Bone marrow (tissue), 2 donors: ENCODE data around the gene LOXL1.

Source experiments
- DNase-seq, 2 donors: peaks; one replicate each; lab custom pipeline; 2025; lab: John Stamatoyannopoulos, UW

Gene LOXL1

DNA sequence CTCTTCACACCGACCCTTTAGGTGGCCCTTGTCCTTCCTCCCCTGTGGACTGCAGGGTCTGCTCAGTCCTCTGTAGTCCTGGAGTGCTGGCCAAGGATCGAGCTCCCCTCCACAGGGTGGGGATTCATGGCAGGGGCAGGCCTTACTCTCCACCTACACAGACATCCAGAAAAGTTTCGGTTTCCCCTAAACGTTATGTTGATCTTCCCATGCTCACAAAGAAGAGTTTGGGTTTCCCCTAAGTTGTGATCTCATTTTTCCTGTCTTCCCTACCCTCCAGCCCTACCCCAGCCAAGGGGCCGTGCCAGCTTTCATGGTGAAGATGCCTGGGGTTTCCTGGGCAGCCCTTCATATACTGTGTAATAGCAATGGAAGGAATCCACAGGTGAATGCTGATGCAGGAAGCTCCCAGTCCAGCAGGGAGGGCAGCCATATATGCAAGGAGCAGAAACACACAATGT lies 55.5 kb downstream of the LOXL1 start:
- DNase-seq: no peak

DNA sequence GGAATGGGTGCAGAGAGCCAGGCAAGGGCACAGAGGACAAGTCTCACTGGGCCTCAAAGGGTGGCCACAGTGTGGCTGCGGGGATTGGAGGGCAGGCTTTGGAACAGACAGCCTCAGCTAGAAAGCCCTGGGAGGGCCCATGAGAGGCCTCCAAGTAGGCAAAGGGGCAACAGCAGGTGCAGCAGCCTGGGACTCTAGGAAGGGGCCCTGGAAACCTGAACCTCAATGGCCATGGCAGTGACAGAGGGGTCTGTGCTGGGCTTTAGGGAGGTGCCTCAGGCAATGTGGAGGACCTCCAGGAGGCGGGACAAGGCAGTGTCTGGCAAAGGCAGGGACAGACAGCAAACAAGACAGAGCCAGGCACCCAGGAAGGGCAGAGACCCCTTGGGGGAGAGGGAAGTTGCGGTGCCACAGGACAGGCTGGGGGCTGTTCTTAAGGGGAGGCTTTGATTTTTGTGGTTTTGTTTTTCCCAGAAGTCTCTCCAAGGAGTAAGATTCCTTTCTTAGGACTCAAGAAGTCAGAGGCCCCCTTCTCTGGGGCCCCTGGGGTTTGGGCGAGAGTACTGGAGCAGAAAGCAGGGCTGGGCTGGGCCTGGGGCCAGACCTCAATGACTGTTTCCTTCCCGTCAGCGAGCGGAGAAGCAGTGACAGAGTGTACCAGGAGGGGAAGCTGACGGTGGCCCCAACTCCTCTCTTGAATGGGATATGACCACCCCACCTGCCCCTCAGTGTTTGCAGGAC lies 56.1 kb downstream of the LOXL1 start:
- DNase-seq: peak; percentile 18 to 79

DNA sequence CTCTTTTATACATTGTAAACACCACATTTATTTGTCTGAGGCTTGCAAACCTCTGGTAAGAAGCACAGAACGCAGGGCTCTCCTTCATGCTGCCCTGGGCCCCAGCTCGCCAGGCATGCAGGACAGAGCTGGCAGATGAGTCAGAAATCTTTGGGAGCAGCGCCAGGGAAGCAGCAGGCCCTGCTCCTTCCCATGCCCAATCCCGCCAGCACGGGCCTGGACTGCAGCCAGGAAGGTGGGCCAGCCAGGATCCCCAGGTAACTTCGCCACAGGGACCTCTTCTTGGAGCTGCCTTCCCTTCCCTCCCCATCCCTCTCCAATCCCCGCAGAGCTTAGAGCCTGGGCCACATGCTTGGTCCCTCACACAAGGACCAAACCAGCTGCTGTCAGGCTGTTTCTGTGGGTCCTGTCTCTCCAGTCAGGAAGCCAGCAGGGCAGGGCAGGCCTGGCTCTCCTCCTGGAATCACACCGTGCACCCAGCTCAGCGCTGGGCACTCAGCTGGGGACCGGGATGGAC lies 57.0 kb downstream of the LOXL1 start:
- DNase-seq: no peak

DNA sequence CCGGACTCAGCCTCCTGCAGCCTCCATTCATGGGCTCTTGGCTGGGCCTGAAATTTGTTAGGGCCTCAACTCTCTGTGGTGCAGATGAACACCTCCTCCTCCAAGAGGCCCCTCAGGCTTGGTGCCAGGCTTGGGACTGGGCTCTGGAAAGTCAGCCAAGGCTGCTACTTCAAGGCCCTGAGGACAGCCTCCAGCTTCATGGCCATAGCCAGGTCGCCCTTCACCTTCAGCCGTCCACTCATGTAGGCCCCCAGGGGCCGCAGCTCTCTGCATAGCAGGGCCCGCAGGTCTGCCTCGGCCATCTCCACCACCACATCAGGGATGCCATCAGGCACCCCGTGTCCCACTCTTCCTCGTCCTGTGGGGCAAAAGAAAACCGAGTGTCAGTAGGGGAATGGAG lies 57.5 kb downstream of the LOXL1 start:
- DNase-seq: no peak

DNA sequence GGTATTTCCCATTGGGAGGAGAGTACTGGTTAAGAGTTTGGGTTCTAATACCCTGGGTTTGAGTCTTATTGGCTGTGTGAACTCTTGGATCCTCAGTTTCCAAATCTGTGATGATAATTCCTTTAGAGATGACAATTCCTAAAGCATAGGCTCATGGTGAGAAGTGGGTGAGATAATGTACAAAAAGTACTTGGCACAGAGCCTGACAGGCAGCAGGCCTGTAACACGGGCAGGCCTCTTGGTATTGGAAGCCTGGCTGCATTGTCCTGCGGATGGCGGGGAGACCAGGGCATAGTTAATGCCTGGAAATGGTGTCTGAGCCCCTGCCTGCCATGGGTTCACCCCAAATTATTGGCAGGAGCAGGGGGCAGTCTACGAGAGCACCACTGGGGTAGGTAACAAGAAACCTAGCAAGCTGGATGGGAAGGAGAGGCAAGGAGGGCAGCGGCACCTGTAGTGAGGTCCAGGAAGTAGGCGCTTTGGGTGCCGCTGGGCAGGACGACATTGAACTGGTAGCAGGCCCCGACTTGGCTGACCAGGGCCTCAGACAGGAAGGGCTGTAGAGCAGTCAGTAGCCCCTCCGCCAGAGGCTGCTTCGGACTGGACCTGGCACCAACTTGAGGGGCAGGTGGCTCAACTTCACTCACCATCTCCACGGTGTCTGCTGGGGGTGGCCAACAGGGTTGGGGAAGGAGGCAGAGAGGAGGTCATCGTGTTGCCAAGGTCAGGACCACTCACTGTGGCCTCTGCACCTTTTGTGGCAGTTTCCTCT lies 58.1 kb downstream of the LOXL1 start:
- DNase-seq: no peak

DNA sequence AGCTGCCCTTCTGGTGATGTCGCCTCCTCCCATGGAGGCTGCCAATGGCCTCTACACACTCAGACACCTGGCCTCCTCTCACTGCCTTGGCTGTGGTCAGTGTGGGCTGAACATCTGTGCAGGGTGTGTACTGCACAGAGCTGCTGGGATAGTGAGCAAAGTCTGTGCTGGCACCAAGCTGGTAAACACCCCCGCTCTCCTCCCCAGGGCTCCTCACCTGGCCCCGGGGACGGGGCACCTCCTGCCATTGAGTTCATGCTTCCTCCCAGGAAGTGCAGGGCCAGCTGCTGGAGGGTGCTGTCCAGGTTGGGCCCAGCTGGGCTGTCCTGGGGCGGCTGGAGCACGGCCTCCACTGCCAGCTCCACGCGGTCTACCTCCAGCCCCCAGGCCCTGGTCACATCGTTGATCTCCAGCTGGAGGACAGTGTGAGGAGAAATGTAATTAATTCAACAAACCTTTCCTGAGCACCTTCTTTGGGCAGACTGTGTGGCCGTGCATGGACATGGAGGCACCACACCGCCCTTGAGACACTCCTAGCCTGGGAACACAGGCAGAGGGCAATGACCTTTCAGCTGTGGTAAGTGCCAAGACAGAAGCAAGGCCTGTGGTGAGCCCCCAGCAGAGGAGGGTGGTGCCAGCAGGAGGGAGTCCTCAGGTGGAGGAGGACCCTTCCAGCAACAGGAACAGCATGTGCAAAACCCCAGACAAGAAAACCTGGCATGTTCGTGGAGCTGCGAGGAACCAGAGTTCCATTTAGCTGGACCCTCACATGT lies 59.0 kb downstream of the LOXL1 start:
- DNase-seq: no peak

DNA sequence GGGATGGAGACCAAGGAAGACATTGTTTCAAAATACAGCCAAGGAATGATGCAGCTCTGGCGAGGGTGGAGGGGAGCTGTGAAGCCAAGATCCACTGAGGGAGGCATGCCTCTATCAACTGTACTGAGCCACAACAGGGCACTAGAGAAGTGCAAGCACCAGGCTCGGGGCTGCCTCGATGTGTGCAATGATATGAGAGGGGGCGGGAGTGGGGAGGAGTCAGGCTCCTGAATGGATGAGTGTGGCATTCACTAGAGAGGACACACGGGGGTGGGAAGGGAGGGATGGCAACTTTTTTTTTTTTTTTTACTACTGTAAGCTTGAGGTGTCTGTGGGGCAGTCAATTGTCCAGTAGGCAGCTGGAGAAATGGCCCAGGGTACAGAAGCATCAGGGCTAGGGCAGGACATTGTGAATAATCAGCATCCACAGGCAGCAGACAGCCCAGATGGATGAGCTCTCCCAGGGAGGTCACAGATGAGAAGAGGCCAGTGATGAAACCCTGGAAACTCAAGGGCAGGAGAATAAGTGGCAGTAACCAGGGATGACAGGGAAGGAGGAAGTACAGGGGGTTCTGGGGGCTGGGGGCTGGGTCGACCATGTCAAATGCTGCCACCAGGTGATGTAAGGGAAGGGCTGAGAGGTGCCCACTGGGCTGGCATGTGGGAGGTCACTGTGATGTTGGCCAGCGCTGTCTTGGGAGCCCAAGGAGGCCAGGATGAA lies 60.0 kb downstream of the LOXL1 start:
- no peak for DNase-seq

DNA sequence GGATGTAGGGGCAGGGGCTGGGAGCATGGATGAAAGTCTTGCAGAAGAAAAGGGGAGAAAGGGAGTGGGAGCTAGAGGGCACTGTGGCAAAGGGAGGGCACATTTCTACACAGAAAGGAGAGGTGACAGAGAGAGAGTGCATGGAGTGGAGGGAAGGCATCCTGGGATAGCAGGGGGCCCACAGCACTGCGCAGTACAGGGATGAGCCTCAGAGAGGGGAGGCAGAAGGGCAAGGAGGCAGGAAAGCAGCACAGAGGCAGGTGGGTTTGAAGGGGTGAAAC lies 60.5 kb downstream of the LOXL1 start:
- DNase-seq: no peak

DNA sequence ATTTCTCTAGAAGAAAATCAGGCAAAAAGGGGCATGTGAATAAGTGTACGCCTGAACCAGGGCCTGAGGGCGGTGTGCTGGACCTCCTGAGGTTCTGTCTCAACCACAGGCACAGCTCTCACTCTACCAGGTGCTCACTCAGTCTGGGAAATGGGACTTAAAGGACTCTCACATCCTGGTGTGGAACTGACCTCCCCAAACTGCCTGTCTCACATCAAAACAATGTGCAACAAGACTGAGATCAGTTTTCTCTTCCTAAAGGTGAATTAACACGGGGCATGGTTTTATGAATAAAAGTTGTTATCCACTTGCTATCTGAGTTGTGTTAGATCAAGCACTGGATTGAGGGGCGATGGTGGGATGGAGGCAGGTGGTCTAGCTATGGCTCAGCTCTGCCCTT lies 61.0 kb downstream of the LOXL1 start:
- no peak for DNase-seq

DNA sequence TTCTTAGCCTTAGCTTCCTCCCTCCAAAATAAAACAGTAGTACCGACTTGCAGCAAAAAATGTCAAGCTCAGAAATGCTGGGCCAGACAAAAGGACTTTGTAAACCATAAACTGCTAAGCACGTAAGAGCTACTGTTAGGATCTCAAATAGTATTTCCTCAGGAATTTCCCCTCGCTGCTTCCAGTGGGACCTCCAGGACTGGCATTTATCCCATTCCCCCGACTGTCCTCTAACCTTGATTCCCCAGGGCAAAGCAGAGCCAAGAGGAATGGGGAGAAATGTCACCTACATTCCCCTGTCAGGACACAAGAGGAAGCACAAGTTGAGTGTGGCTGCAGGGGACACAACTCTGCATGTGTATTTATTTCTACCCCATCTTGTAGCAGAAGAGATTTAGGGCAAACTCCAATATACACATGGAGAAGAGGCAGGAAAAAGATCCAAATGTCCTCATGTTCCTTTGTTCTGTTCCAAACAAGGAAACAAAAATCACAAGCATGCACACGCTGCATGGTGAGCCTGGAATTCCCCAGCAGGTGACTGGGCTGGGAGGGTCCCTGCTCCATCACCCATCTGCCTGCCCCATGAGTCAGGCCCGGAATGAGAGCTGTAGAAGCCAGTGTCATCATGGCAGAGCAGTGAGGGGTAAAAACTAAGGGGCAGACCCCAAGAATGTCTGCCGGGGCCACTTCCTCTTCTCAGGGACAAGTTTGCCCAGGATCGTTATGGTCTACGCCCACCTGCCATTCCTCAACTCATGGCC lies 61.6 kb downstream of the LOXL1 start:
- no peak for DNase-seq

DNA sequence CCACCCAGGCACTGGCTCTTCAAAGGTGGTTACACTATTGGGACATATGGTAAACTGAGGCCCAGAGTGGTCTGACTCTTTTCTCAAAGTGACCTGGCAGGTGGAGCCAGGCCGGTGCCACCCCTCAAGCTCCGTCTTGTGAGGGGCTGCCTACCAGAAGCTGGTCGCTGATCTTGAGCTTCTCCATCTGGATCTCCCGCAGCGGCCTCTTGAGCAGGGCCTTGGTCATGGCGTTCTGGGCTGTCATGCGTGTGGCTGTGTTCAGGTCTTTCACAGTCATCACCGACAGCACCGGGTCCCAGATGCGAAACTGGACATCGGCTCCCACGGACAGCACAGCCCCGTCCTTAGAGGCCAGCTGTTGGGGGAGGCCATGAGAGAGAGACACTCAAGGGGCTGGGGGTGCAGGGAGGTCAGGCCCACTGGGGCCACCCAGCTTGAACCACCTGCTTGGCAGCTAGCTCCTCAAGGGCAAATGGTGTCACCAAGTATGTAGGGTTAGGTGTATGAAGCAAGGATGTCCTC lies 62.2 kb downstream of the LOXL1 start:
- DNase-seq: no peak

DNA sequence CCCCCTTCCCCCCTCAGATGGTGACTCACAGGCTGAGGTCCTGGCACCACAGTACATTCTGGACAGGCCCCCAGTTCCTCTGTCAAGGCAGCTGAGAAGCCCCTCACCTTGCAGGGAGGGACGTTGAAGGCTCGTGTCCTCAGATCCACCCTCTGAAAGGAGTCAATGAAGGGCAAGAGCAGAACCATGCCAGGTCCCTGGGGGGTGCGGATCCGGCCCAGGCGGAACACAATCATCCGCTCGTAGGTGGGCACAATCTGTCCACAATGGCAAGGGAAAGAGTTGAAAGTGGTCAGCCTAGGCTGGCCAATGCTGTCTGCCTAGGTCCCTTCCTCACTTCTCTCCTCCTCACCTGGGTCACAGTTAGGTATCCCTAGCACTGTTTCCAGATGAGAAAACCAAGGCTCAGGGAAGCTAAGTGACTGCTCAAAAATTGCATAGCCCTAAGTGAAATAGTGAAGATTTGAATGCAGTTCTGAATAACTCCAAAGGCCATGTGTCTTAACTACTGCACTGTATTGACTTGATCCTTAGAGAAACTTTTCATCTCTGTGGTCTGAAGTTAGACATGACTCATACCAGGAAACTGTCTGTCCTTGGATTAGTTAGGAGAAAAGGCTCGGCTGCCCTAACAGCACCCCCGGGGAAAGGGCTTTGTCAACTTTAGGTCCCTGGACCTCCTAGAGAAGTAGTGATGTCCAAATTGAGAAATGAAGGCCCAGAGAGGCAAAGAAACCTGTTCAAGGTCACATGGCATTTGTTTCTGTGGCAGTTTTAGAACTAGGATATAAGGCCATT lies 62.9 kb downstream of the LOXL1 start:
- DNase-seq: no peak

DNA sequence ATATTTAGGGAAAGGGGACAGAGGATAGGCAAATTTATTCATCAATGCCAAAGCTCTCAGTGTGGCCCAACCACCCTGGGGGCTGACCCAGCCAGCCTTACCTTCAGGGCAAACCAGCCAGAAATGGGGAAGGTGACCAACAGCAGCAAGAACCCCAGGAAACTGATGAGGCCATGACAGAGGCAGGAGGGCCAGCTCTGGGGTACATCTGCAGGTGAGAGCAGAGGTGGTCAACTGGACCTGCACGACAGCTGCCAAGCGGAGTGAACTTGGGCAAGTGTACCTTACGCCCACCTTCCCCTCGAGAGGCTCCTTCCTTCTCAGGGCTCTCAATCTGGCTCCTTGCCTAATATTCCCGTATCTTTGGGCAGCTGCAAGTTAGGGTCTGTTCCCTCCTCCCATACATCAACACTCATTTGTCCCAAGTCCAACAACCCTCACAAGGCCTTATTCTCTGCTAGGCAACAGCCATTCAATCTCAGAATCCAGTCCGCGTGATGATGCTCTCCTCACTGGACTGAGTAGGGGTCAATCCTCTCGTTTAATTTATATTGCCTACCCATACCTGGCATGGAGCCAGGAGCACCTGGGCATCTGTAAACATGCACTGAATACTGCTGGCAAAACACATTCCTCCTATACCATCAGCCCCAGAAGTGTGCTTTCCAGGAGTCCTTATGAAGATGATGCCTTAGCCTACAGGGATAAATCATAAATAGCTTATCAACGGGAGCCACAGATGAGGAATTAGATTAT lies 64.2 kb downstream of the LOXL1 start:
- DNase-seq: no peak

DNA sequence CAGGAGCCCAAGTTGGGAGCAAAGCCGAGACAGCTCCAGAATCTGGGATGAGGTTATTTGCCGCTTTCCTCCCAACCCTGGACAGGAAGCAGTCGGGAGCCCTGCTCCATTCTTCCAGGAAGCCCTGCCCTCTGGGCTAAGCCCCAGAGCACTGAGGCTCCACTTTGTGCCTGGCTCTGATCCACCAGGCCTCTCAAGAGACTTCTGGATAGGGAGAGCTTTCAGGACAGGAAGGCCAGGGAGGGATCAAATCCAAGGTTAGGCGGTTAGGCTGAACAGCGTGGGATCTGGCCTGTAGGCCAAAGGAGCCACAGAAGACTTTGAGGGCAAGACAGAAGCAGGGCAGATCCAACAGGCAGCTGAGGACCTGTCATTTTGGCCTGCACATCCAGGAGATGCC lies 65.0 kb downstream of the LOXL1 start:
- DNase-seq: no peak

DNA sequence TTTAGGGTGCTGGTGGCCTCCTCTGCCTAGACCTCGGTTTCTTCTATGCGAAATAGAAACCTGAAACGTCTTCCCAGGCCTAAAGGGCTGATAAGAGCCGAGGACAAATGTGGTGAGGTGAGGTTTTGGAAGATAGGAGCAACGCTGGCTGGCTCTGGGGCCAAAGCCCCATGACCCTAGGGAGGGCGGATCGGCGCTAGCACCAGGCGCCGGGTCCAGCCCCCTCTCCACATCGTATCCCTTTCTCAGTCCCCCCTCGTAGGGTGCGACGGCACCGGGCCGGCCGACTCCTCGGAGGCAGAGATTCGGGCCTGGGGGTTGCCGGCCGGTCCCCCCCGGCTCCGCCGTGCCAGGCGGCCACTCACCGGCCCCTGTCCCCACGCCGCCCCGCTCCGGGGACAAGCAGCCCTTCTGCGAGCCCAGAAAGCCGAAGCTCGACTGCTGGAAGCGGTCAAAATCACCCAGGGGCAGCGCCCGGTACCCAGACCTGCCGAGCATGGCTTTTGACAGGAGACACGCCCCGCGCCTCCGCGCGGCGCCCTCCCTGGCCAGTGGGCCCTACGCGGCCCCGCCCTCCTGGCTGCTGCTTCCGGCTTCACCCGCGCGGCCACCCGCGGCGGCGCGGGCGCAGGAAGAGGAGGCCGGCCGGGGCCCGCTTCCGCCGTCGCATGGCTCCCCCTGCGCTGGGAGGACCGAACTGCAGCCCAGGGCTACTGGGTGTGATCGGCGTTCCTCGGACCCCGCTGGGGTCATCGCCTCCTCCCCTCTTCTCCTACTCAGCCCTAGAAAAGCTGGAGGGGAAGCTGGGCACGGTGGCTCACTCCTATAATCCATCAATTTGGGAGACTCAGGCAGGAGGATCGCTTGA lies 65.7 kb downstream of the LOXL1 start, which contains the start of gene STOML1:
Gene STOML1, minus strand, starts transcription at position 570 of the 868 bp plus-strand sequence. Its CDS starts 72 bp downstream, at position 498.
- DNase-seq: peak; percentile 78 to 85

DNA sequence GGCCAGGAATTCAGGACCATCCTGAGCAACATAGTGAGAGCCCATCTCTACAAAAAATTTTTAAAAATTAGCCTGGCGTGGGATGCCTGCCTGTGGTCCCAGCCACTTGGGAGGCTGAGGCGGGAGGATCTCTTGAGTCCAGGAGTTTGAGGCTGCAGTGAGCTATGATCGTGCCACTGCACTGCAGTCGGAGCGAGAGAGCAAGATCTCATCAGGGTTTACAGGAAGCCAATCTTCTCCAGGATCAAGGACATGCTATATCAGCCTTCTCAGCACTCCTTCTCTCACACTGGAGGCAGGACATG lies 66.3 kb downstream of the LOXL1 start:
- DNase-seq: no peak

DNA sequence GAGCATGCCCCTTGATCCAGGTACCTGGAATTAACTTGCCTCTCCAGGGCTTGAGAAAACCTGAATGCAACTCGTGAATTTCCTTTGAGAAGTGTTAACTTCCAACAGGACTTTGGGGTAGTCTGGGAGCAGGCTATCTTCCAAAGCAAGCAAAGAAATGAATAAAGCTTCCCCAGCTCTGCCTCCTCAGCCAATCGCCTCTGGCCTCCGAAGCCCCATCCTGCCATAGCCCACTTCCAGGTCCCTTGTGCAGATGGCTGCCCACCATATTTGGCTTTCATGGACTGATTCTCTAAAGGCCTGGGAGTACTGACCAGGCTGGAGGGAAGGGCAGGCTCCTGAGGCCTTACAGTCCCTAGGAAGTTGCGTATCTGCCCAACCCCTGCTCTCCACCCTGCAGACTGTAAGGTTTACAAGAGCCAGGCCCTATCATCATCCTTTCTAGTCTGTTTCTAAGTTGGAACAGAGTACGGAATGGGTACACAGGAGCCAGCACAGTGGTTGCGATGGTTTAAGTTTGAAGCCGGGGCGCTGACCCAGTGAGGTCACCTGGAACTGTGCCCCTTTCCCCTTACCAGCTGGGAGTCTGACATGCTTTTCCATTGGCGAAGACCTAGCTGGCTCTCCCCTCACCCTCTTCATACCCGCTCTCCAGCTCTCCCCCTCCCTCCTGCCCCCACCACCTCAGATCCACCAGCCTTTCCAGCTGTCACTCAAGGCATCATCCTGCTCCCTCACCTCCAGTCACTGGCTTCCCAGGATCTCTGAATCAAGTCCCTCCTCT lies 67.1 kb downstream of the LOXL1 start:
- no peak for DNase-seq

DNA sequence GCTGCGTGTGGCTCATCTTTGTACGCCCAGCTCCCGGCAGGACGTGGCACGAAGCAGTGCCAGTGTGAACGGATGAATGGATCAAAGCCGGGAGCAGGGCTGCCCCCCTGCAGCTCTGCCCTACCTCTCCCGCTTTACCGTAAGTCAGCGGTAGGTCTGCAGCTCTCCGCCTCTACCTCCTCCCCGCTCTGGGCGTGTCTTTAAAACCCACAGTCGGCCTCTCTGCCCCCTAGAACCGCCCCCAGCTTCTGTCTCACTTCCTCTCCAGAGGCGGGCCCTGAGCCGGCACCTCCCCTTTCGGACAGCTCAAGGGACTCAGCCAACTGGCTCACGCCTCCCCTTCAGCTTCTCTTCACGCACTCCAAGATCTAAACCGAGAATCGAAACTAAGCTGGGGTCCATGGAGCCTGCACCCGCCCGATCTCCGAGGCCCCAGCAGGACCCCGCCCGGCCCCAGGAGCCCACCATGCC lies 68.2 kb downstream of the LOXL1 start, which contains the start of gene PML:
Gene PML, plus strand, starts transcription at position 304 of the 471 bp plus-strand sequence. Its CDS starts 97 bp downstream, at position 401.
- DNase-seq: peak; percentile 64 to 96
